Panc1 (cell line): ENCODE data around the gene SMARCA2. TPM values are rescaled to one million over a fixed set of nuclear protein-coding genes. Genes with fewer than 3 reads are reported as not detected.

Experiments
- ATAC-seq: fragments of 200-7000 bp; cut with Tn5 transposase; 2 replicates; pipeline ENCODE4 v1.9.1; 2020; ENCODE audit warnings: mild to moderate bottlenecking, moderate library complexity
- BruUV-seq: library from RNA; stranded (reverse); fragments of 400-500 nt; replicated peaks from 2 replicates; lab custom pipeline; 2021; lab: Mats Ljungman, UMichigan
- CTCF ChIA-PET: fragments of 300-600 bp; sonication (Branson Sonifier 250); formaldehyde crosslinking; loops from one replicate; lab custom pipeline; 2022; ENCODE audit warnings: antibody characterized with exemption; lab: Charles Lee
- POLR2A ChIA-PET: fragments of 300-600 bp; sonication (Branson Sonifier 250); formaldehyde crosslinking; loops from one replicate; lab custom pipeline; 2022; ENCODE audit warnings: antibody characterized with exemption; lab: Charles Lee
- DNase-seq: peaks from one replicate; pipeline ENCODE4 v3.0.0-alpha.2; 2010; ENCODE audit warnings: low read depth, low spot score
- H3K27ac ChIP-seq: 2 replicates; pipeline ENCODE4 v1.5.1; 2011; ENCODE audit warnings: mild to moderate bottlenecking, low read length, inconsistent platforms
- H3K27me3 ChIP-seq: fragments of 200-500 bp; sonication (Bioruptor generic); 2 replicates; pipeline ENCODE4 v1.6.0; 2014; ENCODE audit warnings: low read length, inconsistent platforms; ENCODE audit not compliant: control insufficient read depth, insufficient read depth
- H3K36me3 ChIP-seq: fragments of 200-500 bp; sonication (Bioruptor generic); 2 replicates; pipeline ENCODE4 v1.5.1; 2014; ENCODE audit warnings: inconsistent platforms, mild to moderate bottlenecking, low read length, moderate library complexity; ENCODE audit not compliant: control insufficient read depth, insufficient read depth
- H3K4me1 ChIP-seq: 2 replicates; pipeline ENCODE4 v1.5.1; 2011; ENCODE audit warnings: inconsistent platforms, mild to moderate bottlenecking, low read length, moderate library complexity; ENCODE audit not compliant: control insufficient read depth, insufficient read depth
- H3K4me3 ChIP-seq, 2 experiments: 2 replicates each; pipeline ENCODE4 v1.5.1; 2011 to 2012; ENCODE audit warnings: low read depth in 2 of 2, low read length in 2 of 2, mild to moderate bottlenecking in 2 of 2, inconsistent platforms in 1 of 2, moderate library complexity in 1 of 2
- H3K9me3 ChIP-seq: fragments of 200-500 bp; sonication (Bioruptor generic); 2 replicates; pipeline ENCODE4 v1.5.1; 2014; ENCODE audit warnings: low read depth, mild to moderate bottlenecking, inconsistent platforms, low read length, moderate library complexity; ENCODE audit not compliant: control insufficient read depth, insufficient read depth
- POLR2AphosphoS5 ChIP-seq: IDR thresholded peaks from 2 replicates; pipeline ENCODE4 v1.6.1; 2012; ENCODE audit warnings: mild to moderate bottlenecking, low read depth, low read length, moderate library complexity
- SIN3A ChIP-seq: IDR thresholded peaks from 2 replicates; pipeline ENCODE4 v1.6.1; 2012; ENCODE audit warnings: low read depth, mild to moderate bottlenecking, low read length, moderate library complexity, borderline replicate concordance; ENCODE audit not compliant: insufficient read depth
- TCF7L2 ChIP-seq: IDR thresholded peaks from 2 replicates; pipeline ENCODE4 v1.6.1; 2011; ENCODE audit warnings: mild to moderate bottlenecking, low read depth, low read length, inconsistent platforms
- in situ Hi-C: cut with HindIII; loops from 2 replicates; pipeline ENCODE4 v1.10.0; 2016; ENCODE audit warnings: low sequenced_read_pairs, low pct_unique_long_range_greater_than_20kb
- intact Hi-C: fragments of 100-400 bp; cut with micrococcal nuclease; formaldehyde crosslinking; loops from one replicate; pipeline ENCODE4 v1.10.0; 2022; ENCODE audit not compliant: unreplicated experiment
- total RNA-seq: library from RNA; stranded (reverse); gene quantifications from one replicate; pipeline ENCODE4 v1.2.1, GENCODE V29; 2021; ENCODE audit not compliant: unreplicated experiment
- TF ChIP-seq, protein P1 (sequence below), 2 experiments: IDR thresholded peaks; 2 replicates each; pipeline ENCODE4 v1.6.1; 2011 to 2012; ENCODE audit warnings: low read depth in 2 of 2, control low read depth in 1 of 2, low read length in 1 of 2, mild to moderate bottlenecking in 1 of 2, moderate library complexity in 1 of 2; ENCODE audit not compliant: insufficient read depth in 1 of 2
- TF ChIP-seq, protein P2 (sequence below): fragments of 450-650 bp; IDR thresholded peaks from 2 replicates; pipeline ENCODE4 v1.5.1; 2017; ENCODE audit warnings: mild to moderate bottlenecking

SMARCA2 gene
- total RNA-seq, 1 experiment from 2014 or later: 13.3 TPM

DNA sequence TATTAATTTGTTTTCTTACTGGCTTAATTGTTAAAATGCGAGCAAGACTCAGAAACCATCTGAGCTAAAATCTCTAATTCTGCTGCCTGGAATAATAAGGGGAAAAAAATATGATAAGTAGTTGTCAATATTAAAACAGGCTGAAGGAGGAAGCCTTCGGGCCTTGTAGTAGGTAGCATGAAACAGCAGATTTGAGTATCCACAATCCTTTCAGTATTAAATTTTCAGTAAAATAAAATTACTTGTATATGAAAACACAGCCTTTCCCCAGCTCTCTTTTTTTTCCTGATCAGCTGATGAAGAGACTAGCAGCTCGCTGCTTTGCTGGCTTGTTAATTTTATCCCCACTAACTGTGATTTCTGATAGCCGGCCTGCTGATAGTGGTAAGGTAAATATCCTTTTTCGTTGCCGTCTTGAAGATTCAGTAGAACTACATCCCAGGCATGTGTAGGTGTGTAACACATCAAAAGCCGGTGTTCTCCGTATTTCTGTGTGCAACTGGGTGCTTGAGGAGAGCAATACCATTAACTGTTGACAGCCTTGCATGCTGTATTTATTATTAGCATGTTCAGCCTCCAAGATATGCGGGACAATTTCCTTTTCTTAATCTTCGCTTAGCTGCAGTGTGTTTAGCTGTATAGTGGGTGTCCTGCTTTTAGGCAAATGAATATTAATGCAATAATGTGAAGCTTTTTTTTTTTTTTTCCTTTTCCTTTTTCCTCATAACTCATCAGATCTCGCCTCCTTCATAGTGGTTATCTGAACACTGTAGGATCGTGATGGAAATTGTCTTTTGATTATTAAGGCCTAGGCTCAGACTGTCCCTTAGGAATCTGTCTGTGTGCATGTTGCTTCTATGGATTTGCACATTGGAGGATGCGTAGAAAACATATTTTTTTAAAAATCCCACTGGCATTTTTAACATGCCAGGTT lies 144.6 kb downstream of the SMARCA2 start:
- in situ Hi-C loops (no loop called here), intact Hi-C loops (loop anchor here (1.0 kb wide), 1 partner anchor 39 kb away; no protein-coding TSS in a partner anchor)
- no peaks in the 10 kb centered on the region for H3K4me1 ChIP-seq
- H3K27ac ChIP-seq: peak overlapping the region; percentile 23; the same call in 1 of the 2 replicates
- ChIA-PET POLR2A (interaction anchor here (0.6 to 0.7 kb wide), 3 partner anchors 9 to 681 kb away, joined by 3 to 4 read pairs (median 3); no protein-coding TSS in a partner anchor), CTCF (no interaction called here)
- ATAC-seq: no peak
- no peaks in the 10 kb centered on the region for H3K27me3 ChIP-seq
- TF ChIP-seq, protein P1, sequence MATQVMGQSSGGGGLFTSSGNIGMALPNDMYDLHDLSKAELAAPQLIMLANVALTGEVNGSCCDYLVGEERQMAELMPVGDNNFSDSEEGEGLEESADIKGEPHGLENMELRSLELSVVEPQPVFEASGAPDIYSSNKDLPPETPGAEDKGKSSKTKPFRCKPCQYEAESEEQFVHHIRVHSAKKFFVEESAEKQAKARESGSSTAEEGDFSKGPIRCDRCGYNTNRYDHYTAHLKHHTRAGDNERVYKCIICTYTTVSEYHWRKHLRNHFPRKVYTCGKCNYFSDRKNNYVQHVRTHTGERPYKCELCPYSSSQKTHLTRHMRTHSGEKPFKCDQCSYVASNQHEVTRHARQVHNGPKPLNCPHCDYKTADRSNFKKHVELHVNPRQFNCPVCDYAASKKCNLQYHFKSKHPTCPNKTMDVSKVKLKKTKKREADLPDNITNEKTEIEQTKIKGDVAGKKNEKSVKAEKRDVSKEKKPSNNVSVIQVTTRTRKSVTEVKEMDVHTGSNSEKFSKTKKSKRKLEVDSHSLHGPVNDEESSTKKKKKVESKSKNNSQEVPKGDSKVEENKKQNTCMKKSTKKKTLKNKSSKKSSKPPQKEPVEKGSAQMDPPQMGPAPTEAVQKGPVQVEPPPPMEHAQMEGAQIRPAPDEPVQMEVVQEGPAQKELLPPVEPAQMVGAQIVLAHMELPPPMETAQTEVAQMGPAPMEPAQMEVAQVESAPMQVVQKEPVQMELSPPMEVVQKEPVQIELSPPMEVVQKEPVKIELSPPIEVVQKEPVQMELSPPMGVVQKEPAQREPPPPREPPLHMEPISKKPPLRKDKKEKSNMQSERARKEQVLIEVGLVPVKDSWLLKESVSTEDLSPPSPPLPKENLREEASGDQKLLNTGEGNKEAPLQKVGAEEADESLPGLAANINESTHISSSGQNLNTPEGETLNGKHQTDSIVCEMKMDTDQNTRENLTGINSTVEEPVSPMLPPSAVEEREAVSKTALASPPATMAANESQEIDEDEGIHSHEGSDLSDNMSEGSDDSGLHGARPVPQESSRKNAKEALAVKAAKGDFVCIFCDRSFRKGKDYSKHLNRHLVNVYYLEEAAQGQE (IDR thresholded peaks at IDR 0.05; ENCODE audit: insufficient read depth in 1 of 2, low read depth in 2 of 2, low read length in 1 of 2): no peak
- TF ChIP-seq SIN3A (no peak), POLR2AphosphoS5 (no peak), TCF7L2 (no peak)
- TF ChIP-seq, protein P2, sequence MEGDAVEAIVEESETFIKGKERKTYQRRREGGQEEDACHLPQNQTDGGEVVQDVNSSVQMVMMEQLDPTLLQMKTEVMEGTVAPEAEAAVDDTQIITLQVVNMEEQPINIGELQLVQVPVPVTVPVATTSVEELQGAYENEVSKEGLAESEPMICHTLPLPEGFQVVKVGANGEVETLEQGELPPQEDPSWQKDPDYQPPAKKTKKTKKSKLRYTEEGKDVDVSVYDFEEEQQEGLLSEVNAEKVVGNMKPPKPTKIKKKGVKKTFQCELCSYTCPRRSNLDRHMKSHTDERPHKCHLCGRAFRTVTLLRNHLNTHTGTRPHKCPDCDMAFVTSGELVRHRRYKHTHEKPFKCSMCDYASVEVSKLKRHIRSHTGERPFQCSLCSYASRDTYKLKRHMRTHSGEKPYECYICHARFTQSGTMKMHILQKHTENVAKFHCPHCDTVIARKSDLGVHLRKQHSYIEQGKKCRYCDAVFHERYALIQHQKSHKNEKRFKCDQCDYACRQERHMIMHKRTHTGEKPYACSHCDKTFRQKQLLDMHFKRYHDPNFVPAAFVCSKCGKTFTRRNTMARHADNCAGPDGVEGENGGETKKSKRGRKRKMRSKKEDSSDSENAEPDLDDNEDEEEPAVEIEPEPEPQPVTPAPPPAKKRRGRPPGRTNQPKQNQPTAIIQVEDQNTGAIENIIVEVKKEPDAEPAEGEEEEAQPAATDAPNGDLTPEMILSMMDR: no peak
- DNase-seq: no peak
- H3K9me3 ChIP-seq: no peaks in the 10 kb centered on the region
- peak overlapping the region; percentile 11 to 31 for H3K4me3 ChIP-seq
- no TSS peak for BruUV-seq
- H3K36me3 ChIP-seq: no peaks in the 10 kb centered on the region

DNA sequence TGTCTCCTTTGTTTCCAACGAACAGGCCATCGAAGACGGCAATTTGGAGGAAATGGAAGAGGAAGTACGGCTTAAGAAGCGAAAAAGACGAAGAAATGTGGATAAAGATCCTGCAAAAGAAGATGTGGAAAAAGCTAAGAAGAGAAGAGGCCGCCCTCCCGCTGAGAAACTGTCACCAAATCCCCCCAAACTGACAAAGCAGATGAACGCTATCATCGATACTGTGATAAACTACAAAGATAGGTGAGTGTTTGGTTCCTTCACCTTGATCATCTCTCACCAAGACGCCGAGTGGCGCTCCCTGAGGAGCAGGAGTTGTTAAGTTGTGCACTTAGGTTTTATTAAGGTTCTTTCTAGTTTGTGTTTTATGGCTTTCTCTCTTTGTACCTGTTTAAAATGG lies 146.5 kb downstream of the SMARCA2 start:
- in situ Hi-C loops: no loop called here
- ChIA-PET CTCF (no interaction called here), POLR2A (no interaction called here)

More for the DNA sequence above, 146.5 kb downstream of the SMARCA2 start:
- TF ChIP-seq SIN3A: no peak
- TF ChIP-seq, protein P1 (IDR thresholded peaks at IDR 0.05; ENCODE audit: insufficient read depth in 1 of 2, low read depth in 2 of 2, low read length in 1 of 2): no peak
- TF ChIP-seq POLR2AphosphoS5: no peak
- TF ChIP-seq TCF7L2: no peak
- Histone ChIP-seq H3K4me1 (no peaks in the 10 kb centered on the region), H3K9me3 (no peaks in the 10 kb centered on the region), H3K36me3 (no peaks in the 10 kb centered on the region), H3K27ac (no peak overlapping the region), H3K27me3 (no peaks in the 10 kb centered on the region), H3K4me3 (no peak overlapping the region)
- DNase-seq: no peak
- intact Hi-C loops: no loop called here
- no TSS peak for BruUV-seq
- no peak for ATAC-seq
